DOHH2 (cell line): ENCODE data around the gene PDGFB.

Source experiments
- H3F3A ChIP-seq: fragments of 200-600 bp; sonication (generic), shearing (Covaris generic); 2 replicates; pipeline ENCODE4 v1.6.0; 2016; ENCODE audit warnings: antibody characterized with exemption, mild to moderate bottlenecking; ENCODE audit not compliant: control insufficient read depth, insufficient read depth
- H3K27ac ChIP-seq: fragments of 200-600 bp; sonication (generic); 2 replicates; pipeline ENCODE4 v1.5.1; 2014; ENCODE audit warnings: low read depth, mild to moderate bottlenecking, low read length, moderate library complexity
- H3K27me3 ChIP-seq: fragments of 200-600 bp; sonication (generic); 2 replicates; pipeline ENCODE4 v1.6.1; 2014; ENCODE audit warnings: mild to moderate bottlenecking, low read length, mixed read lengths; ENCODE audit not compliant: control insufficient read depth
- H3K36me3 ChIP-seq: fragments of 200-600 bp; sonication (generic); 2 replicates; pipeline ENCODE4 v1.6.1; 2014; ENCODE audit warnings: mild to moderate bottlenecking, low read length, moderate library complexity, mixed read lengths; ENCODE audit not compliant: control insufficient read depth
- H3K4me1 ChIP-seq: fragments of 200-600 bp; sonication (generic); 2 replicates; pipeline ENCODE4 v1.6.1; 2014; ENCODE audit warnings: mild to moderate bottlenecking, low read length, mixed read lengths; ENCODE audit not compliant: control insufficient read depth
- H3K4me2 ChIP-seq: fragments of 200-600 bp; sonication (generic); 2 replicates; pipeline ENCODE4 v1.6.0; 2014; ENCODE audit warnings: mild to moderate bottlenecking, low read length, moderate library complexity
- H3K4me3 ChIP-seq: fragments of 200-600 bp; sonication (generic); 2 replicates; pipeline ENCODE4 v1.5.1; 2014; ENCODE audit warnings: mild to moderate bottlenecking, low read length, mixed read lengths
- H3K79me2 ChIP-seq: fragments of 200-600 bp; sonication (generic); 2 replicates; pipeline ENCODE4 v1.6.1; 2014; ENCODE audit warnings: mild to moderate bottlenecking, low read length, mixed read lengths; ENCODE audit not compliant: control insufficient read depth
- H3K9me2 ChIP-seq: fragments of 200-600 bp; sonication (generic); replicated peaks from 2 replicates; pipeline ENCODE4 v1.6.1; 2014; ENCODE audit warnings: mild to moderate bottlenecking, low read length, mixed read lengths; ENCODE audit not compliant: control insufficient read depth
- H3K9me3 ChIP-seq: fragments of 200-600 bp; sonication (generic); 2 replicates; pipeline ENCODE4 v1.6.1; 2014; ENCODE audit warnings: antibody characterized with exemption, low read length, mixed read lengths; ENCODE audit not compliant: control insufficient read depth, insufficient read depth
- H4K20me1 ChIP-seq: fragments of 200-600 bp; sonication (generic); 2 replicates; pipeline ENCODE4 v1.6.0; 2014; ENCODE audit warnings: low read depth, mild to moderate bottlenecking, antibody characterized with exemption, low read length, moderate library complexity; ENCODE audit not compliant: control insufficient read depth, insufficient read depth
- EZH2phosphoT487 ChIP-seq: fragments of 200-600 bp; sonication (generic); IDR thresholded peaks from 2 replicates; pipeline ENCODE4 v1.6.1; 2017; ENCODE audit warnings: borderline replicate concordance, mild to moderate bottlenecking, antibody characterized with exemption, low read length, moderate library complexity, mixed read lengths
- TF ChIP-seq, protein P1 (sequence below): fragments of 200-600 bp; sonication (generic); IDR thresholded peaks from one replicate; pipeline ENCODE4 v1.5.1; 2014; ENCODE audit warnings: antibody characterized with exemption, mild to moderate bottlenecking, low read depth, low read length; ENCODE audit not compliant: poor library complexity, severe bottlenecking

PDGFB gene

DNA sequence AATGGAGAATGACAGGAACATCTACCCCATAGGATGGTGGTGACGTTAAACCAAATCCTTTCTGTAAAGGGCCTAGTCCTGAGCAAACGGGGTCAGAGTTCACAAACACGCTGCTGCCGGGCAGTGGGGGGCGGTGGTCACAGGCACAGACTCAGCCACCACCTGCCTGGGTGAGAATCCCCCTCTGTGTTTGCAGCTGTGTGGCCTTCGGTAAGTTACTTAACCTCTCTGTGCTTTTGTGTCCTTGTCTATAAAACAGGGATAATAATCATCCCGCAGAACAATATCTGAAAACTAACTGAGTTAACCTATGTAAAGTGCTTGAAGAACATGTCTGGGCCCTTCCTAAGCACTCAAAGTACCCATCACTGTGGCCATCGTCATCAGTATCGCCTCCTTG lies 26.0 kb upstream of the PDGFB start:
- H3K9me3 ChIP-seq = no peaks in the 10 kb centered on the region
- no peak overlapping the region for H3K27ac ChIP-seq
- TF ChIP-seq, protein P1, sequence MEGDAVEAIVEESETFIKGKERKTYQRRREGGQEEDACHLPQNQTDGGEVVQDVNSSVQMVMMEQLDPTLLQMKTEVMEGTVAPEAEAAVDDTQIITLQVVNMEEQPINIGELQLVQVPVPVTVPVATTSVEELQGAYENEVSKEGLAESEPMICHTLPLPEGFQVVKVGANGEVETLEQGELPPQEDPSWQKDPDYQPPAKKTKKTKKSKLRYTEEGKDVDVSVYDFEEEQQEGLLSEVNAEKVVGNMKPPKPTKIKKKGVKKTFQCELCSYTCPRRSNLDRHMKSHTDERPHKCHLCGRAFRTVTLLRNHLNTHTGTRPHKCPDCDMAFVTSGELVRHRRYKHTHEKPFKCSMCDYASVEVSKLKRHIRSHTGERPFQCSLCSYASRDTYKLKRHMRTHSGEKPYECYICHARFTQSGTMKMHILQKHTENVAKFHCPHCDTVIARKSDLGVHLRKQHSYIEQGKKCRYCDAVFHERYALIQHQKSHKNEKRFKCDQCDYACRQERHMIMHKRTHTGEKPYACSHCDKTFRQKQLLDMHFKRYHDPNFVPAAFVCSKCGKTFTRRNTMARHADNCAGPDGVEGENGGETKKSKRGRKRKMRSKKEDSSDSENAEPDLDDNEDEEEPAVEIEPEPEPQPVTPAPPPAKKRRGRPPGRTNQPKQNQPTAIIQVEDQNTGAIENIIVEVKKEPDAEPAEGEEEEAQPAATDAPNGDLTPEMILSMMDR = no peak
- TF ChIP-seq EZH2phosphoT487 = no peak

GRCh38 chr22:39270280-39270679 lies 25.5 kb upstream of the PDGFB start:
- TF ChIP-seq EZH2phosphoT487 = no peak
- TF ChIP-seq, protein P1 = no peak
- Histone ChIP-seq H3K4me3 (no peak overlapping the region), H3K27ac (no peak overlapping the region), H4K20me1 (no peaks in the 10 kb centered on the region), H3K9me2 (no peaks in the 10 kb centered on the region), H3K9me3 (no peaks in the 10 kb centered on the region), H3K4me1 (peaks cover 40% of the 10 kb centered on the region), H3F3A (peaks cover 4% of the 10 kb centered on the region), H3K36me3 (no peaks in the 10 kb centered on the region), H3K4me2 (no peak overlapping the region), H3K27me3 (no peaks in the 10 kb centered on the region), H3K79me2 (no peaks in the 10 kb centered on the region)

More for the DNA sequence above, 26.0 kb upstream of the PDGFB start:
- H3K36me3 ChIP-seq = no peaks in the 10 kb centered on the region
- H3K79me2 ChIP-seq = no peaks in the 10 kb centered on the region
- H3K4me2 ChIP-seq = no peak overlapping the region
- peaks cover 4% of the 10 kb centered on the region for H3F3A ChIP-seq
- peaks cover 38% of the 10 kb centered on the region for H3K4me1 ChIP-seq
- no peaks in the 10 kb centered on the region for H4K20me1 ChIP-seq
- no peak overlapping the region for H3K4me3 ChIP-seq
- H3K27me3 ChIP-seq = no peaks in the 10 kb centered on the region
- H3K9me2 ChIP-seq = no peaks in the 10 kb centered on the region

DNA sequence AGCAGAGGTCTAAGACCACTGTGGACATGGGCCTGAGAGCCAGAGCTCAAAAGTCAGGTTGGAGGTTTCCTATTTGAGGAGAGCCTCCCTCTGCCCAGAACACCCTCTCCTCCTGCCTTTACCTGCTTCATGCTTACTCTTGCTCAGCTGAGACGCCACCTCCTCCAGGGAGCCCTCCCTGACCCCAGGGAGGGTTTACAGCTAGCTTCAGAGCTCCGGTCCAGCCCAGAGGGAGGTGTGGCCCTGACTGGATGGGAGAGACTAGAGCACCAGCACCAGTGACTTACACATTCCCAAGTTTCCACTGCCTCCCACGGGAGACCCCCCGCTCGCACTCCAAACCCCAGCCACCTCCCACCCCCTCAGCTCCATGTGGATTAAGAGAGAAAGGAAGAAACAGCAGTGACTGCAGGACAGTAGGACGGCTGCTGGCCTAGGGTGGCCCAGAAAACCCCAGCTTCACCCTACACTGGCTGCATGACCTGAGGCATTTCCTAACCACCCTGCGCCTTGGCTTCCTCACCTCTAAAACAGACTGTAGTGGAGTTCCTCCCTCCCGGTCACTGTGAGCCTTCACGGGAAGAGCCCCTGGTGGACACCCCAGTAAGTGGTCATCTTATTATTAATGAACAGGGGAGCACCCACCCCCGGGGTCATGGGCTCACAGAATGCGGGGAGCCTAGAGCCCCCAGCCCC lies 24.5 kb upstream of the PDGFB start:
- H3F3A ChIP-seq = peaks cover 4% of the 10 kb centered on the region
- no peak overlapping the region for H3K27ac ChIP-seq
- no peaks in the 10 kb centered on the region for H3K9me2 ChIP-seq
- peaks cover 51% of the 10 kb centered on the region for H3K4me1 ChIP-seq
- no peak overlapping the region for H3K4me2 ChIP-seq
- H3K27me3 ChIP-seq = no peaks in the 10 kb centered on the region
- no peaks in the 10 kb centered on the region for H3K36me3 ChIP-seq
- no peak for TF ChIP-seq EZH2phosphoT487
- TF ChIP-seq, protein P1 = no peak
- H3K79me2 ChIP-seq = no peaks in the 10 kb centered on the region
- H4K20me1 ChIP-seq = no peaks in the 10 kb centered on the region
- H3K9me3 ChIP-seq = no peaks in the 10 kb centered on the region
- H3K4me3 ChIP-seq = no peak overlapping the region
